PC-9 (cell line): ENCODE measurements around the gene SSUH2.

ENCODE experiments used
- CTCF ChIP-seq: fragments of 200-600 bp; sonication (generic); conservative IDR thresholded peaks from 2 replicates; pipeline ENCODE4 v1.6.1; 2017; ENCODE audit warnings: mixed run types, antibody characterized with exemption, mild to moderate bottlenecking, moderate library complexity
- EZH2 ChIP-seq: fragments of 200-600 bp; sonication (generic); IDR thresholded peaks from 2 replicates; pipeline ENCODE4 v1.8.0; 2017; ENCODE audit warnings: antibody characterized with exemption, low read depth

- TF ChIP-seq CTCF (no peak), EZH2 (no peak)
Measured at GRCh38 chr3:8665407-8665896, 20.9 kb upstream of the SSUH2 start.
